Left ventricle myocardium inferior (tissue), 1 donor: Measurements from ENCODE around the gene MMP12. TPM values are rescaled to one million over a fixed set of nuclear protein-coding genes. Genes with fewer than 3 reads are reported as not detected.

Experiments
- DNase-seq: peaks from one replicate; pipeline ENCODE4 v3.0.0-alpha.2; 2020
- H3K27ac ChIP-seq: fragments of 200-600 bp; replicated peaks from 2 replicates; pipeline ENCODE4 v1.8.0; 2021
- H3K27me3 ChIP-seq: fragments of 200-600 bp; 2 replicates; pipeline ENCODE4 v1.8.0; 2021; ENCODE audit warnings: low read depth
- H3K36me3 ChIP-seq: fragments of 200-600 bp; 2 replicates; pipeline ENCODE4 v1.8.0; 2021
- H3K4me1 ChIP-seq: fragments of 200-600 bp; 2 replicates; pipeline ENCODE4 v1.8.0; 2021
- H3K4me3 ChIP-seq: fragments of 200-600 bp; 2 replicates; pipeline ENCODE4 v1.8.0; 2021; ENCODE audit warnings: mild to moderate bottlenecking, moderate library complexity
- H3K9me3 ChIP-seq: fragments of 200-600 bp; replicated peaks from 2 replicates; pipeline ENCODE4 v1.8.0; 2021
- CTCF ChIP-seq: fragments of 200-600 bp; IDR thresholded peaks from 2 replicates; pipeline ENCODE4 v1.8.0; 2021; ENCODE audit warnings: antibody characterized with exemption, mild to moderate bottlenecking, borderline replicate concordance
- intact Hi-C: fragments of 100-400 bp; cut with micrococcal nuclease; formaldehyde crosslinking; loops from one replicate; pipeline ENCODE4 v1.11.0; 2022
- total RNA-seq: library from RNA; stranded (reverse); fragmentation: NEBNext Ultra II Directional; extraction: Animal tissue kit (Norgen Biotek cat#: 25700); gene quantifications from one replicate; pipeline ENCODE4 v1.2.1, GENCODE V29; 2021
- donor health status: DM: no; HTN: yes; CAD: no; lungs with severe emphysema.

Gene MMP12
- total RNA-seq, 1 donor from 2014 or later: not detected

- DNase-seq: no peak
- no peak overlapping the region for H3K4me3 ChIP-seq
- H3K9me3 ChIP-seq: no peaks in the 10 kb centered on the region
- peak; percentile 37 for TF ChIP-seq CTCF
- no peak overlapping the region for H3K27ac ChIP-seq
- H3K4me1 ChIP-seq: no peaks in the 10 kb centered on the region
- H3K27me3 ChIP-seq: peaks cover 20% of the 10 kb centered on the region
- H3K36me3 ChIP-seq: no peaks in the 10 kb centered on the region
- intact Hi-C loops: no loop called here
Observed at GRCh38 chr11:102831489-102832440, 43.0 kb downstream of the MMP12 start.

GRCh38 chr11:102831128-102831488 lies 43.7 kb downstream of the MMP12 start:
- no peak overlapping the region for H3K4me3 ChIP-seq
- intact Hi-C loops: no loop called here
- H3K27ac ChIP-seq: no peak overlapping the region
- H3K4me1 ChIP-seq: no peaks in the 10 kb centered on the region
- peaks cover 20% of the 10 kb centered on the region for H3K27me3 ChIP-seq
- no peak for DNase-seq
- no peak for TF ChIP-seq CTCF
- no peaks in the 10 kb centered on the region for H3K36me3 ChIP-seq
- H3K9me3 ChIP-seq: no peaks in the 10 kb centered on the region

- TF ChIP-seq CTCF: no peak
- intact Hi-C loops: no loop called here
- no peak for DNase-seq
- no peaks in the 10 kb centered on the region for H3K9me3 ChIP-seq
- no peak overlapping the region for H3K27ac ChIP-seq
- peaks cover 20% of the 10 kb centered on the region for H3K27me3 ChIP-seq
- H3K4me1 ChIP-seq: no peaks in the 10 kb centered on the region
- no peak overlapping the region for H3K4me3 ChIP-seq
- H3K36me3 ChIP-seq: no peaks in the 10 kb centered on the region
Observed at GRCh38 chr11:102830001-102830727, 44.6 kb downstream of the MMP12 start.

- H3K4me3 ChIP-seq: no peak overlapping the region
- no peaks in the 10 kb centered on the region for H3K36me3 ChIP-seq
- no peak for TF ChIP-seq CTCF
- no peaks in the 10 kb centered on the region for H3K4me1 ChIP-seq
- no peak overlapping the region for H3K27ac ChIP-seq
- peaks cover 20% of the 10 kb centered on the region for H3K27me3 ChIP-seq
- intact Hi-C loops: no loop called here
- DNase-seq: no peak
- no peaks in the 10 kb centered on the region for H3K9me3 ChIP-seq
Observed at GRCh38 chr11:102829316-102830000, 45.3 kb downstream of the MMP12 start.

- Histone ChIP-seq H3K27ac (no peak overlapping the region), H3K36me3 (no peaks in the 10 kb centered on the region), H3K4me3 (no peak overlapping the region), H3K4me1 (no peaks in the 10 kb centered on the region), H3K9me3 (no peaks in the 10 kb centered on the region), H3K27me3 (no peaks in the 10 kb centered on the region)
- DNase-seq: no peak
- TF ChIP-seq CTCF: no peak
- intact Hi-C loops: no loop called here
Observed at GRCh38 chr11:102824556-102824955, 50.2 kb downstream of the MMP12 start.
